GM21528 (cell line): ENCODE data around the gene NUP54.

Experiments used
- ATAC-seq: cut with Tn5 transposase; IDR thresholded peaks from one replicate; pipeline ENCODE4 v1.9.1; 2021; ENCODE audit warnings: mild to moderate bottlenecking, moderate library complexity; ENCODE audit not compliant: unreplicated experiment, low FRiP score

The NUP54 gene

GRCh38 chr4:76074993-76075600, 73.1 kb downstream of the NUP54 start:
- ATAC-seq = no peak

- no peak for ATAC-seq
Measured at GRCh38 chr4:76074468-76074867, 73.7 kb downstream of the NUP54 start, which contains the start of gene ART3. Gene ART3 (plus strand): TSS chr4:76074709. CDS start chr4:76075890, 1,181 bp downstream.

- no peak for ATAC-seq
Measured at GRCh38 chr4:76072760-76073159, 75.4 kb downstream of the NUP54 start.

- ATAC-seq = peak; percentile 64
Measured at GRCh38 chr4:76067652-76068286, 80.4 kb downstream of the NUP54 start.

- no peak for ATAC-seq
Measured at GRCh38 chr4:76066546-76066945, 81.7 kb downstream of the NUP54 start.
